Activated CD8-positive, alpha-beta T cell treated with anti-CD3 and anti-CD28 coated beads for 36 hours (primary cell): ENCODE data around the gene POLR3GL. TPM values are rescaled to one million over a fixed set of nuclear protein-coding genes. Genes with fewer than 3 reads are reported as not detected.
A peak's percentile ranks its signal among the peaks of the same experiment; 100 is the strongest.

Experiments
- ATAC-seq: fragments of 200-7000 bp; cut with Tn5 transposase; one replicate; pipeline ENCODE4 v1.10.0; 2021; ENCODE audit warnings: mild to moderate bottlenecking, moderate library complexity
- CTCF ChIA-PET: fragments of 350-600 bp; sonication (Branson Sonifier 250); formaldehyde crosslinking; loops from one replicate; lab custom pipeline; 2021; ENCODE audit warnings: antibody characterized with exemption; lab: Charles Lee
- POLR2A ChIA-PET: fragments of 350-600 bp; sonication (Branson Sonifier 250); formaldehyde crosslinking; loops from one replicate; lab custom pipeline; 2021; ENCODE audit warnings: antibody characterized with exemption; lab: Charles Lee
- DNase-seq: peaks from one replicate; pipeline ENCODE4 v3.0.0-alpha.2; 2020
- H3K27ac Mint-ChIP-seq: one replicate; pipeline ENCODE4 v1.8.0; 2021; ENCODE audit warnings: mild to moderate bottlenecking, mixed read lengths
- H3K27me3 Mint-ChIP-seq: one replicate; pipeline ENCODE4 v1.8.0; 2021; ENCODE audit warnings: mixed read lengths
- H3K36me3 Mint-ChIP-seq: one replicate; pipeline ENCODE4 v1.8.0; 2021; ENCODE audit warnings: low read depth, mixed read lengths
- H3K4me1 Mint-ChIP-seq: one replicate; pipeline ENCODE4 v1.8.0; 2021; ENCODE audit warnings: low read depth, mixed read lengths
- H3K4me3 Mint-ChIP-seq: one replicate; pipeline ENCODE4 v1.8.0; 2021; ENCODE audit warnings: mild to moderate bottlenecking, moderate library complexity, mixed read lengths
- H3K9me3 Mint-ChIP-seq: one replicate; pipeline ENCODE4 v1.8.0; 2021; ENCODE audit warnings: mixed read lengths
- CTCF ChIP-seq: fragments of 200-600 bp; IDR thresholded peaks from one replicate; pipeline ENCODE4 v1.8.0; 2022; ENCODE audit warnings: antibody characterized with exemption, mild to moderate bottlenecking
- intact Hi-C: fragments of 100-400 bp; cut with micrococcal nuclease; formaldehyde crosslinking; loops from one replicate; pipeline ENCODE4 v1.10.0; 2022
- total RNA-seq, 2 experiments: library from RNA; stranded (reverse); gene quantifications; one replicate each; pipeline ENCODE4 v1.2.3, GENCODE V29; 2021

POLR3GL gene
- total RNA-seq, 2 experiments from 2014 or later = 22.3 to 23.3 TPM

GRCh38 chr1:145978471-145978853, 14.0 kb downstream of the POLR3GL start:
- ATAC-seq (no peak), DNase-seq (no peak)
- Mint-ChIP-seq H3K27ac (no peak overlapping the region), H3K4me1 (peaks cover 39% of the 10 kb centered on the region), H3K9me3 (no peaks in the 10 kb centered on the region), H3K4me3 (no peak overlapping the region), H3K36me3 (no peaks in the 10 kb centered on the region), H3K27me3 (no peaks in the 10 kb centered on the region)
- ChIA-PET CTCF (interaction anchor here (0.9 to 8.7 kb wide), 14 partner anchors 12 to 152 kb away, joined by 3 to 247 read pairs (median 8); partner anchors contain the start of genes ANKRD34A, NUDT17, POLR3GL and RBM8A), POLR2A (interaction anchor here (1.1 to 14.1 kb wide), 13 partner anchors 10 to 154 kb away, joined by 3 to 446 read pairs (median 5); partner anchors contain the start of genes ANKRD34A, LIX1L, POLR3C and POLR3GL)
- intact Hi-C loops = loop anchor here (2.0 kb wide), 1 partner anchor 14 kb away; no protein-coding TSS in a partner anchor
- TF ChIP-seq CTCF = no peak

GRCh38 chr1:145978854-145979745, 14.6 kb downstream of the POLR3GL start:
- H3K27me3 Mint-ChIP-seq = no peaks in the 10 kb centered on the region
- TF ChIP-seq CTCF = no peak
- intact Hi-C loops = loop anchor here (2.0 kb wide), 1 partner anchor 14 kb away; no protein-coding TSS in a partner anchor
- no peak overlapping the region for H3K4me3 Mint-ChIP-seq
- POLR2A ChIA-PET = interaction anchor here (0.6 to 14.1 kb wide), 17 partner anchors 10 to 698 kb away, joined by 3 to 446 read pairs (median 5); partner anchors contain the start of genes ANKRD34A, LIX1L, PEX11B and POLR3GL
- DNase-seq = peak; percentile 95
- CTCF ChIA-PET = interaction anchor here (0.9 to 8.7 kb wide), 17 partner anchors 13 to 134 kb away, joined by 3 to 247 read pairs (median 5); partner anchors contain the start of genes ANKRD34A, NUDT17, POLR3GL and RBM8A
- H3K4me1 Mint-ChIP-seq = peaks cover 41% of the 10 kb centered on the region
- no peak overlapping the region for H3K27ac Mint-ChIP-seq
- no peaks in the 10 kb centered on the region for H3K9me3 Mint-ChIP-seq
- peak; percentile 86 for ATAC-seq
- no peaks in the 10 kb centered on the region for H3K36me3 Mint-ChIP-seq

GRCh38 chr1:145979746-145980456, 15.4 kb downstream of the POLR3GL start:
- H3K4me1 Mint-ChIP-seq = peaks cover 41% of the 10 kb centered on the region
- no peak for DNase-seq
- no peaks in the 10 kb centered on the region for H3K27me3 Mint-ChIP-seq
- no peaks in the 10 kb centered on the region for H3K36me3 Mint-ChIP-seq
- intact Hi-C loops = loop anchor here (2.0 kb wide), 1 partner anchor 13 kb away; no protein-coding TSS in a partner anchor
- H3K4me3 Mint-ChIP-seq = no peak overlapping the region
- no peaks in the 10 kb centered on the region for H3K9me3 Mint-ChIP-seq
- H3K27ac Mint-ChIP-seq = no peak overlapping the region
- ChIA-PET CTCF (interaction anchor here (1.1 to 8.7 kb wide), 15 partner anchors 12 to 135 kb away, joined by 3 to 247 read pairs (median 8); partner anchors contain the start of genes ANKRD34A, NUDT17, POLR3GL and RBM8A), POLR2A (interaction anchor here (0.9 to 14.1 kb wide), 11 partner anchors 13 to 72 kb away, joined by 3 to 446 read pairs (median 17); partner anchors contain the start of genes ANKRD34A, LIX1L, PEX11B and POLR3GL)
- no peak for TF ChIP-seq CTCF
- ATAC-seq = peak; percentile 18

GRCh38 chr1:145980457-145980994, 16.0 kb downstream of the POLR3GL start:
- Mint-ChIP-seq H3K9me3 (no peaks in the 10 kb centered on the region), H3K4me1 (peaks cover 43% of the 10 kb centered on the region), H3K27ac (no peak overlapping the region), H3K4me3 (no peak overlapping the region), H3K27me3 (no peaks in the 10 kb centered on the region), H3K36me3 (no peaks in the 10 kb centered on the region)
- ChIA-PET CTCF (interaction anchor here (0.9 to 8.7 kb wide), 9 partner anchors 12 to 135 kb away, joined by 3 to 247 read pairs (median 5); partner anchors contain the start of genes ANKRD34A, NUDT17, POLR3GL and RBM8A), POLR2A (interaction anchor here (0.9 to 14.1 kb wide), 10 partner anchors 13 to 62 kb away, joined by 3 to 446 read pairs (median 12); partner anchors contain the start of genes ANKRD34A, LIX1L, PEX11B and POLR3GL)
- no peak for TF ChIP-seq CTCF
- DNase-seq (no peak), ATAC-seq (no peak)
- intact Hi-C loops = no loop called here
